Activated CD4-positive, alpha-beta T cell treated with anti-CD3 and anti-CD28 coated beads, Interleukin-2, amount 10 ng/mL, durations not matched to agents 7 days and 5 days (primary cell): ENCODE data around the gene MGST3. TPM values are rescaled to one million over a fixed set of nuclear protein-coding genes. Genes with fewer than 3 reads are reported as not detected.
"Not testable (repeated sequence)": the region's sequence is repeated elsewhere in the genome, so short reads cannot be mapped to it uniquely, and the experiment has no call there.

Experiments
- CTCF ChIA-PET: fragments of 350-600 bp; sonication (Branson Sonifier 250); formaldehyde crosslinking; loops from one replicate; lab custom pipeline; 2021; ENCODE audit warnings: antibody characterized with exemption; lab: Charles Lee
- POLR2A ChIA-PET: fragments of 350-600 bp; sonication (Branson Sonifier 250); formaldehyde crosslinking; loops from one replicate; lab custom pipeline; 2021; ENCODE audit warnings: antibody characterized with exemption; lab: Charles Lee
- DNase-seq: peaks from one replicate; pipeline ENCODE4 v3.0.0-alpha.2; 2020
- H3K27ac Mint-ChIP-seq: one replicate; pipeline ENCODE4 v1.8.0; 2021; ENCODE audit warnings: mild to moderate bottlenecking, moderate library complexity, mixed read lengths
- H3K27me3 Mint-ChIP-seq: one replicate; pipeline ENCODE4 v1.8.0; 2021; ENCODE audit warnings: mixed read lengths
- H3K36me3 Mint-ChIP-seq: one replicate; pipeline ENCODE4 v1.8.0; 2021; ENCODE audit warnings: low read depth, mixed read lengths
- H3K4me1 Mint-ChIP-seq: one replicate; pipeline ENCODE4 v1.8.0; 2021; ENCODE audit warnings: mixed read lengths
- H3K4me3 Mint-ChIP-seq: one replicate; pipeline ENCODE4 v1.8.0; 2021; ENCODE audit warnings: mild to moderate bottlenecking, moderate library complexity, mixed read lengths
- H3K9me3 Mint-ChIP-seq: one replicate; pipeline ENCODE4 v1.8.0; 2021; ENCODE audit warnings: mixed read lengths
- total RNA-seq, 2 experiments: library from RNA; stranded (reverse); gene quantifications; one replicate each; pipeline ENCODE4 v1.2.3, GENCODE V29; 2021

Gene MGST3
- total RNA-seq, 2 experiments from 2014 or later, result 61.6 to 65.4 TPM

DNA sequence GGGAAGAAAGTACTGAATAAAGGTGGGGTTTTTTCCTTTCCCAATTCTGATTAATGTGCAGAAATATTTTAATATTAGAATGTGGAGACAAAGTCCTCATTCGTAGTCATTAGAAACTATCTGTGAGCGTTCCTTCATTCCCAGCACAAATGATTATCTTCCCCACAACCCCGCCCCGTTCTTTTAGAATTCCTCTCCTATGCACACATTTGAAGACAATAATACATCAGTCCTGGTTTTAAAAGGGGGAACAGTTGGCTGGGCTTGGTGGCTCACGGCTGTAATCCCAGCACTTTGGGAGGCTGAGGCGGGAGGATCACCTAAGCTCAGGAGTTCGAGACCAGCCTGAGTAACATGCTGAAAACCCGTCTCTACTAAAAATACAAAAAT, 66.5 kb downstream of the MGST3 start:
- ChIA-PET POLR2A (interaction anchor here (0.6 to 0.8 kb wide), 3 partner anchors 44 to 66 kb away, joined by 3 to 9 read pairs (median 3); no protein-coding TSS in a partner anchor), CTCF (interaction anchor here (0.8 to 2.2 kb wide), 5 partner anchors 11 to 212 kb away, joined by 3 to 8 read pairs (median 4); no protein-coding TSS in a partner anchor)
- Mint-ChIP-seq H3K27me3 (peaks cover 2% of the 10 kb centered on the region), H3K27ac (peak overlapping the region; percentile 98), H3K4me3 (peak overlapping the region; percentile 98), H3K36me3 (peaks cover 28% of the 10 kb centered on the region), H3K9me3 (no peaks in the 10 kb centered on the region), H3K4me1 (peaks cover 36% of the 10 kb centered on the region)
- DNase-seq, result no peak

- peaks cover 36% of the 10 kb centered on the region for H3K4me1 Mint-ChIP-seq
- ChIA-PET POLR2A (interaction anchor here (0.8 kb wide), 1 partner anchor 58 kb away, joined by 9 read pairs; no protein-coding TSS in a partner anchor), CTCF (interaction anchor here (0.8 to 2.2 kb wide), 6 partner anchors 10 to 212 kb away, joined by 3 to 8 read pairs (median 4); no protein-coding TSS in a partner anchor)
- peaks cover 2% of the 10 kb centered on the region for H3K27me3 Mint-ChIP-seq
- peak; percentile 85 for DNase-seq
- peak within 1 kb of the TSS; percentile 98 for H3K27ac Mint-ChIP-seq
- H3K36me3 Mint-ChIP-seq, result peaks cover 27% of the 10 kb centered on the region
- H3K9me3 Mint-ChIP-seq, result no peaks in the 10 kb centered on the region
- H3K4me3 Mint-ChIP-seq, result peak within 1 kb of the TSS; percentile 98
Observed at GRCh38 chr1:165697881-165698760, 67.1 kb downstream of the MGST3 start, which contains the start of gene ALDH9A1. ALDH9A1 (minus strand) TSS chr1:165698562; CDS start chr1:165698558, 4 bp downstream.

DNA sequence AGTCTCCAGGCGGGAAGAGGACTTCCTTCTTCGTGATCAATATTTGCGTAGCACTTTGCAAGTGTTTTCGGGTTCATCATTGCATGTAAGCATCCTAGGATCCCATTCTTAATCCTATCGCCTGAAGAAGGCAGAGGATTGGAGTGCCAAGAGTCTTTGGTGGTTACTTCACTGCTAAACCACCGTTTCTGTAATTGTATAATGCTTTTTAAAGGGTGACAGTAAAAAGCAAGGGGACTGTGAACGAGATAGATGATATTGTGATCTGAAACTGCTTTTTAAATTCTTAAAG, 67.7 kb downstream of the MGST3 start:
- no peak for DNase-seq
- H3K4me1 Mint-ChIP-seq, result peaks cover 36% of the 10 kb centered on the region
- no peaks in the 10 kb centered on the region for H3K9me3 Mint-ChIP-seq
- ChIA-PET POLR2A (no interaction called here), CTCF (interaction anchor here (1.1 to 2.2 kb wide), 3 partner anchors 11 to 42 kb away, joined by 3 to 8 read pairs (median 4); no protein-coding TSS in a partner anchor)
- peak overlapping the region; percentile 98 for H3K4me3 Mint-ChIP-seq
- peaks cover 2% of the 10 kb centered on the region for H3K27me3 Mint-ChIP-seq
- H3K27ac Mint-ChIP-seq, result peak overlapping the region; percentile 98
- H3K36me3 Mint-ChIP-seq, result peaks cover 21% of the 10 kb centered on the region

- Mint-ChIP-seq H3K36me3 (peaks cover 16% of the 10 kb centered on the region), H3K9me3 (no peaks in the 10 kb centered on the region), H3K27me3 (peaks cover 2% of the 10 kb centered on the region), H3K4me1 (peaks cover 36% of the 10 kb centered on the region), H3K4me3 (peak overlapping the region; percentile 49), H3K27ac (peak overlapping the region; percentile 46)
- DNase-seq, result no peak
- POLR2A ChIA-PET, result interaction anchor here (0.7 kb wide), 1 partner anchor 185 kb away, joined by 4 read pairs; no protein-coding TSS in a partner anchor
- CTCF ChIA-PET, result interaction anchor here (1.4 kb wide), 1 partner anchor 41 kb away, joined by 3 read pairs; no protein-coding TSS in a partner anchor
Observed at GRCh38 chr1:165699577-165699976, 68.5 kb downstream of the MGST3 start.

GRCh38 chr1:165701922-165702321, 70.9 kb downstream of the MGST3 start:
- POLR2A ChIA-PET, result interaction anchor here (0.6 kb wide), 1 partner anchor 11 kb away, joined by 3 read pairs; no protein-coding TSS in a partner anchor
- CTCF ChIA-PET, H3K27me3 Mint-ChIP-seq, H3K4me3 Mint-ChIP-seq, H3K9me3 Mint-ChIP-seq, H3K36me3 Mint-ChIP-seq, DNase-seq, H3K27ac Mint-ChIP-seq: not testable (repeated sequence)
- peaks cover 18% of the 10 kb centered on the region for H3K4me1 Mint-ChIP-seq

GRCh38 chr1:165703648-165704047, 72.6 kb downstream of the MGST3 start:
- H3K27me3 Mint-ChIP-seq, result peaks cover 14% of the 10 kb centered on the region
- no peaks in the 10 kb centered on the region for H3K9me3 Mint-ChIP-seq
- H3K36me3 Mint-ChIP-seq, result no peaks in the 10 kb centered on the region
- CTCF ChIA-PET, result no interaction called here
- H3K4me3 Mint-ChIP-seq, result no peak overlapping the region
- DNase-seq, result no peak
- H3K4me1 Mint-ChIP-seq, result peaks cover 8% of the 10 kb centered on the region
- no peak overlapping the region for H3K27ac Mint-ChIP-seq
- POLR2A ChIA-PET, result no interaction called here

Other genes with a start within 250 kb of the MGST3 start
- not detected for gene RXRG, start 186.1 kb upstream of the MGST3 start, total RNA-seq
- not detected for gene LRRC52, start 87.2 kb upstream of the MGST3 start, total RNA-seq
- gene ALDH9A1, start 67.3 kb downstream of the MGST3 start, total RNA-seq, result 10 to 100 TPM; 43.4 to 45.3 TPM
- 100 to 1,000 TPM in 1 of 2 experiments, 10 to 100 TPM in 1; 93.3 to 102 TPM for gene TMCO1, start 137.6 kb downstream of the MGST3 start, total RNA-seq
- 10 to 100 TPM; 22.4 to 23.7 TPM for gene UCK2, start 196.4 kb downstream of the MGST3 start, total RNA-seq